DMS153 treated with DMSO at 0.1 percent for 48 hours (cell line): ENCODE data around the gene ARIH2.

Experiments
- DNase-seq: peaks from one replicate; lab custom pipeline; 2025; ENCODE audit not compliant: unreplicated experiment; lab: John Stamatoyannopoulos, UW

ARIH2 gene

GRCh38 chr3:48928679-48929078, 10.0 kb downstream of the ARIH2 start:
- no peak for DNase-seq

GRCh38 chr3:48929358-48930035, 10.9 kb downstream of the ARIH2 start:
- no peak for DNase-seq

DNA sequence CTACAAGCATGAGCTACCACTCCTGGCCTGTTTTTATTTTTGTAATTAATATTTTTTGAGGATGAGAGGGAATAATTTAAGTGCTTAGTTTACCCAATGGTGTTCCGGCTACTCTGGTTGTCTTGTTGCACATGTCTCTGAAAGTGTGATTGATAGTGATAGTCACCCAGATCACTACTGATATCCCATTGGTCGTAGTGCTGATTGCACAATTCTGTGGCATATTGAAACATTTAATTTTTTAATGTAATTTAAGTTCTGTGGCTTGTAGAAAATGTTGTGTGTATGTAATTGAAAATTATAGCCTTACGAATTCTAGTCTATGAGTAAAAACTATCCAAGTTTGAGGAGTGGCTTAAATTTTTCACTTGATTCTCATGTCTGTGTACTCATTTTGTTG, 11.9 kb downstream of the ARIH2 start:
- no peak for DNase-seq

DNA sequence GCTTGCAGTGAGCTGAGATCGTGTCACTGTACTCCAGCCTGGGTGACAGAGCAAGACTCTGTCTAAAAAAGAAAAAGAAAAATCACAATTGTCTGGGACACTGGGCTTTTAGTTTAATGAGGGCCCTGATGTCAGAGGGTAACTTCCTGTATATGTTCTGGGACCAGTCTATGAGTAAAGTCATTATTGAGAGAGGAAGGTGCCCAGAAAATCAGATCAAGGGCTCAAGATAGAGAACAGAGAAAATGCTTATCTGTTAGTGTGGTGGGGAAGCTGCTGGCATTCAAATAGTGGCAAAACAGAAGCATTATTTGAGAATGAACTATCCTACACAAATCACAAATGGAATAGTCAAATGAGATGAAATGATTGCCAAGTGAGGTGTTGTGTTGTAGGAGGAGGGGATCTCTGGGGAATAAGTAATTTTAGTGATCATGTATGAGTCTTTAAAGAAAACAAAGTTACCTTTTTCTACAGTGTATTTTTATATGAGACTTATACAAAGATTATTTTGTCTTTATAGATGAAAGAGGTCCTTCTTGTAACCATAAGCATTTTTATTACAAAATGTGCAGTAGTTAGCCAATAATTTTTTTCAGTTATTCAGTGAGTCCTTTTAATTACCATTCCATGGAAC, 13.4 kb downstream of the ARIH2 start:
- no peak for DNase-seq

GRCh38 chr3:48934333-48934991, 15.8 kb downstream of the ARIH2 start:
- no peak for DNase-seq

DNA sequence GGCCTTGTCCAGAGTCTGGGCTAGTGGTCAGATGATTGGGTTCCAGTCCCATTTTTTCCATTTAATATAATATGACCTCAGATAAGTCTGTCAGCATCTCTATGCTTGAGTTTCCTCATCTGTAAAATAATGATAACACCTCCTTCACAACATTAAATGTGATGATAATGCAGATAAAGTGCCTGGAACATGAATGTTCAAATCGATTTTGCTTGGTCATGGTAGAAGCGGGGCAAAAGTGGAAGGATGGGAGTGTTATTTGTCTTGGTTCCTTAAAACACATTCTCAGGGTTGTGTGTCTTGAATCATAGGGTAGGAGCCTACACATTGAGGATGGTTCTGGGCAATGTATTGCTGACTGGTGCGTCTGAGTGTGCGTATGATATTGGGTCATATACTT, 16.9 kb downstream of the ARIH2 start:
- no peak for DNase-seq

DNA sequence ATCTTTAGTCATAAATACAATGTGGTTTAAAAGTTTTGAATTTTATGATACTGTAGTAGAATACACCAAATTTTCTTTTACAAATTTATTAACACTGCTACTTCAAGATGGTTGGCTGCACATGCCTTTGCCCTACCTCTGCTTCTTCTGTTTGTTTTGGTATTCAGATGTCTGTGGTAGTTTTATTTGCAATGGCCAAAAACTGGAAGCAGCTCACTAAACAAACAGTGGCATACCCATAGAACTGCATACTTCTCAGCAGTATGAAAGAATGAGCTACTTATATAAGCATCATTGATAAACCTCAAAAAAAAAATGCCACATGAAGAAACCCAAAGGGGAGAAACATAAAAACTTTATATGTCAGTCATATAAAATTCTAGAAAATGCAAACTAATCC, 19.5 kb downstream of the ARIH2 start:
- no peak for DNase-seq

- DNase-seq: no peak
These were observed 20.0 kb downstream of the ARIH2 start for GRCh38 chr3:48938689-48939088.

DNA sequence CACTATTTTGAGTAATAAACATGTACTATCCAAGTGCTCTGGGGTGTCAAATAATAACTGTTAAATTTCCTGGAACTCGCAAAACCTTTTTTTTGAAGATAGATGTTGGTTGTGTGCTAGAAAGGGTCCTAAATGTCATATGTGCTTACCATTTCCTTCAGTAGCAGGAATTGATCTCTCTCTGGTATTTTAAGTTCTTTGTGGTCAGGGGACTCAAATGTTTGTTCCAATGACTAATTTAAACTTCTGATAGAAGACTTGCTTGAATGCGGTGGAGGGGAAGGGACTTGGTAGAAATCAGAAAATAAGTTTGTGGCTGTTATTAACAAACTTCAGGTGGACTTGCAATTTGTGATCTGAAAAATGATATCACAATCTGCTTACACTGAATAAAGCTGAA, 26.8 kb downstream of the ARIH2 start:
- DNase-seq: no peak

- no peak for DNase-seq
These were observed 27.4 kb downstream of the ARIH2 start for GRCh38 chr3:48945891-48946549.

DNA sequence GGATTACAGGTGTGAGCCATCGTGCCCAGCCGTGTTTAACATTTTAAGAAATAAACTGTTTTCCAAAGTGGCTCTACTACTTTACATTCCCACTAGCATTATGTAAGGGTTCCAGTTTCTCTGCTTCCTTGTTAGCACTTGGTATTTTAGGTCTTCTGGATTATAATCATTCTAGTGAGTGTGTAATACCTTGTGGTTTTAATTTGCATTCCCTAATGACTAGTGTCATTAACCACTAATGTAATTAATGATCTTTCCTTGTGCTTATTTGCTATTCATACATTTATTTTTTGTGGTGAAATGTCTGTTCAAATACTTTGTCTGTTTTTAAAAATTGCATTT, 30.7 kb downstream of the ARIH2 start:
- no peak for DNase-seq

DNA sequence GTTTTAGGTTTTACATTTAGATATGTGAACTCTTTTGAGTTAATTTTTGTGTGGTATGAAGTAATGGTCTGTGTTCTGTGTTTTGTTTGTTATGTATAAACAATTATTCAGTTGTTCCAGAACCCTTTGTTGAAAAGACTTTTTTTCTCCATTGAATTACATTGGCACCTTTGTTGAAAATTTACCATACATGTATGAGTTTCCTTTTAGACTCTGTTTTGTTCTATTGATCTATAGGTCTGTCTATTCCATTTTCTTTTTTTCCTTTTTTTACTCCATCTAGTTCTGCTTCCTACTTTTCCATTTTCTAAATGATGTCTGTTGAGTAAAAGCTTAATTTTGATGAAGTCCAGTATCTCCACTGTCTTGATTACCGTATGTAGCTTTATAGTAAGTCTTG, 31.4 kb downstream of the ARIH2 start:
- DNase-seq: no peak

- no peak for DNase-seq
These were observed 33.1 kb downstream of the ARIH2 start for GRCh38 chr3:48951764-48952163.

DNA sequence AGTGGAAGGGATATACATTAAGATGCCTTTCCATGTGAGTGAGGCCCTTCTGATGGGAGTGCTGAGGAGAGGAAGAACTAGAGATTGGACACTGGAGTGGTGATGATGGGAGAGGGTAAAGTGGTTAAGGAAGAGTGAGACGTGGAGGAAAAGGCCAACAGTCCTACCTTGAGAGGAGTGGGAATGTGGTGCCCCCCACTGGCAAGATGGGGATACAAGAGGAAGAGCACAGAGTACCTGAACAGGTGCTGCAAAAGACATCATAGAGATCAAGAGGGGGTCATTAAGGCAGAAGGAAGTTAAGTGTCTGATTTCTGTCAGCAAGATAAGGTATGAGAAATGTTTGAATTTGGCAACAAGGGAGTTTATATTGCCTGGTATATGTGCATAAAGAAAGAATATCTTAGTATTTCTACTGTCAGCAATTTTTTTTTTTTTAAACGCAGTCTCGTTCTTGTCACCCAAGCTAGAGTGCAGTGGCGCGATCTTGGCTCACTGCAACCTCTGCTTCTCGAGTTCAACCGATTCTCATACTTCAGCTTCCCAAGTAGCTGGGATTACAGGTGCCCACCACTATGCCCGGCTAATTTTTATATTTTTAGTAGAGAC, 34.0 kb downstream of the ARIH2 start:
- DNase-seq: no peak

DNA sequence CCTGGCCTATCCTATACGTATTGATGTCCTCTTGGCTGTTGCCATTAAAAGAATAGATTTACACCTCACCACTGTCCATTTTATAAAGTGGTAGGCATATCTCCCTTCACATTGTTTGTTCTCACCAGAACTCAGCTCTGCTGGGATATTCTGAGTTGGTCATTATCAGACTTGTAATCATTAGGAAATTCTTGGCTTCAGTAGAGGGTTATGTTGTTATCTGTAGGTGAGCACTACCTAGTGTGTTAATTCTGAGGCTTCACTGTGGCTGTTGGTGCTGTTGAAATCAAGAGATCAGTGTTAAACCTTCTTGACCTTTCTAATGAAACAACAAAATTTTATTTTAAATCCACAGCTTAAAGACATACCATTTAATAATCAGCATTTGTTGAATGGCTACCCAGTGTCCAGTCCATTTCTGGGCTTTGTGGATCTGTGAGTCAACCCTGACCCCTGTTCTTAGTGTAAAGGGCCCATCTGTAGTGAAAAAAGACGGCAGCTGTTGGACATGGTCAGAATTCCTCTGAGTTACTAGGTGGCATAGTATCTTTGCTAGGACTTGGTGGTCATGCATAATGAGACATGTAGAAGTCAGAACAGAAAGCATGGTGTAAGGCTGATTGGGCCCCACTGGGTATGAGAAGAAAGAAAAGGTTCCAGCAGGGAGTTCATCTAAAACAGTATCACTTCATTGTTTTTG, 38.5 kb downstream of the ARIH2 start:
- no peak for DNase-seq

GRCh38 chr3:48960841-48961413, 42.3 kb downstream of the ARIH2 start:
- DNase-seq: no peak

DNA sequence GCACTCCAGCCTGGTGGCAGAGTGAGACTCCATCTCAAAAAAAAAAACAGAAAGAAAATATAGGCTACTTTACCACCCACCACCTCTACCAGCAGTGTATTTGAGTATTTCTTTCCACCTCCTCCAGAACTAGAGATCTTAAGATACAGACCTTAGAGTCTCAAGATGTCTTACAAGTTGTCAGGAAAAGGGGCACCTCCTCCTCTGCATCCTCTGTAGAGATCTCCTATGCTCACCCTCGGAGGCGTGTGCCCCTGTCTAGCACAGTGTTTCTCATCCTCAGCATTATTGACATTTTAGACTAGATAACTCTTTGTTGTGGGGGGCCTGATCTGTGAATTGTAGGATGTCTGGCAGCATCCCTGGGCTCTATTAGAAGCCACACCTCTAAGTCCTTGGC, 43.7 kb downstream of the ARIH2 start:
- DNase-seq: no peak

- DNase-seq: no peak
These were observed 44.3 kb downstream of the ARIH2 start for GRCh38 chr3:48962939-48963338.

- no peak for DNase-seq
These were observed 44.9 kb downstream of the ARIH2 start for GRCh38 chr3:48963591-48963990.

DNA sequence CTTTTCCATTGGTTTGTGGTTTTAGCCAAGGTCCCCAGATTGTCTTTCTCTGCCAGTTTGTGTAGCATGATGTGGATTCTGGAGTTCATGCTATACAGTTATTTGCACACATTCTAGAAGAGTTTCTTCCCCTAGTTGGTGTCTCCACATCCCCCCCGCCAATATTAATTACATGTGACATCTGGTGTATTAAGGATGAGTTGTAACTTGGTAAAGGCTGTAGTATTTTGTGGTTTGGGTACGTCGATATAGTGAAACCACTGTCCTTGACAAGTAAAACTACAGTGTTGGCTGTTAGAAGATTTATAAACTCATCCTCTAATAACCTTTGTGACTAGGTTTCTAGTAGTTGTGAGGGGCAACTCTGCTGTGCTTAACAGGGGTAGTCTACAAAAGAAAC, 47.7 kb downstream of the ARIH2 start:
- no peak for DNase-seq

DNA sequence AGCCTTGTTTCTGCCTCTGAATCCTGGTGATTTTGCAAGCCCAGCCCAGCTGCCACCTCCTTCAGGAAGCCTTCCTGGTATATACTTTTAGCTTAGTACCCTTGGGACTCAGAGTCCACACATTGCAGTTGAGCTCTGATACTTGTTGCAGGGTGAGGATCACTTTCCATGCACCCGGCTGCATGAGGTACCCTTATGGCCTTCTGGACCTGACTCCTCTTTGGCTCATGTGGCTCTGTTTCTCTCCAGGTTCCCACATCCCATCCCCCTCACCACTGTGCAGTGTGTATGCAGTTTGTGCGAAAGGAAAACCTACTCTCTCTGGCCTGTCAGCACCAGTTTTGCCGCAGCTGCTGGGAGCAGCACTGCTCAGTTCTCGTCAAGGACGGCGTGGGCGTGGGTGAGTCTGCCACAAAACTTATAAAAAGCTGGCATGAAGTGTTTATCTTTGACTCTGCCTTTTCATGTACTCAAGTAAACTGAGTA, 48.3 kb downstream of the ARIH2 start:
- DNase-seq: no peak
